CD4-positive, alpha-beta T cell treated with Interleukin-6 for 4 hours (primary cell): ENCODE measurements around the gene GCSAML.

Experiments used
- DNase-seq: peaks from one replicate; pipeline ENCODE4 v3.0.0-alpha.2; 2020; ENCODE audit warnings: mixed read lengths

Gene GCSAML

DNA sequence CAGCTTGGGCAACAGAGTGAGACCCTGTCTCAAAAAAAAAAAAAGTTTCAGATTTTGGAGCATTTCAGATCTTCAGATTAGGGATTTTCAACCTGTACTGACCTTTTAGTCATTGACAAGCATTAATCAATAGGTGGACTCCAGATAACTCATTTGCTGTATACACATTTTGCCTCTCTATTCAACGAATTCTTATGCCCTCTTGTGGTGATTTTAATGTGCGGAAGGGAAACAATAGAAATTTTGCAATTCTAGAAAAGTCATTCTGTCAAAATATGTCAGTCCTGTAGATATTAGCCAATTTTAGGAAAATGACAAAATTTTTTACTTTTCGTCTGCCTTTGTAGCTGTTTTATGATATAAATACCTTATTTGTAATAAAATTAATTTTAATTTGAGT, 27.6 kb downstream of the GCSAML start:
- DNase-seq = no peak

DNA sequence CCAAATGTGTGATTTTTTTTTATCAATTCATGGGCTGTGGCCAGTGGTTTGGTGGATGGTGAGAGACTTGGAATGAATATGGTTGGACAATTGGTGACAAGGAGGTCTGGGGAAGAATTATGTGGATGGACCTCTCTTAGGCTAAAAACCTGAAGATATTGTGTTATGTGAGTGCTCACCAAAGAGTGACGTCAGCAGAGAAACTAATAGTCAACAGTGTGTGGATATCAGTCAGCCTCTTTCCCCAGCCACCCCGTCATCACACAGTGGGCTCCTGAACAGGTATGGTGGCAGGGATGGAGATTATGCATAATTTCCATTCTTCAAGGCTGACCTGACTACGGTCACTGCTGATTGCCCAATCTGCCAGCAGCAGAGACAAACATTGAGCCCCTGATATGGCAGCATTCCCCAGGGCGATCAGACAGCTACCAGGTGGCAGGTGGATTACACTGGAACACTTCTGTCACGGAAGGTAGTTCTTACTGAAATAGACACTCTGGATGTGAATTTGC, 30.1 kb downstream of the GCSAML start:
- no peak for DNase-seq

DNA sequence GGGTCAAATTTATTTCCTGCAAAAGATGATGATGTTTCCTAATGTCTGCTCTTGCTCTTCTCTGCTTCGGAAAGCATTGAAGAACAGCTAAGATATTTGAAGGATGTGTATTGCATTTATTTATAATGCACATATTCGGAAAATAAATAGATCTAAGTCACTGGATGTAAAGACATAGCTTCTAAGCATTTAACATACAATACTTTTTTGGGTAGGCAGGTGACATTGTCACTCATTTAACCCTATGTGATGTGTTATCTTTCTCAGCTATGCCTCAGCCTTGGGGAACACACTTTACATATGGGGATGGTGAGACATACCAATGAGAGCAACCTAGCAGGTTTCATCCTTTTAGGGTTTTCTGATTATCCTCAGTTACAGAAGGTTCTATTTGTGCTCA, 39.1 kb downstream of the GCSAML start, which contains the start of gene OR2G2:
OR2G2 (plus strand) TSS at position 301 of the 400 bp plus-strand sequence; CDS start at position 301, 0 bp downstream.
- DNase-seq = no peak

DNA sequence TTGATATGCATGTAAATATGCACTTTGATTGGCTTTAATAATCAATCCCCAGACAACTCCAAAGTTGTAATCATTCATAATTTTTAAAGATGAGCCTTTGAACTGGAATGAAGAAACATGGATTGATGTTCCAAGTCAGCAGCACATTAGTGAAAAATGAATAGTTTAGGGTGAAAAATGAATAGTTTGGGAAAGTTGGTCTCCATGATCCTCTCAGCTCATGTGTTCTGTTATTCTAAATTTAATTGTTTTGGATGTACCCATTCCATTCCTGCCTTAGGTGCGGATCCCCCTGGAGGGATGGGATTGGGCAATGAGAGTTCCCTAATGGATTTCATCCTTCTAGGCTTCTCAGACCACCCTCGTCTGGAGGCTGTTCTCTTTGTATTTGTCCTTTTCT, 56.4 kb downstream of the GCSAML start, which contains the start of gene OR2G3:
OR2G3 (plus strand) TSS at position 301 of the 400 bp plus-strand sequence; CDS start at position 301, 0 bp downstream.
- DNase-seq = no peak

DNA sequence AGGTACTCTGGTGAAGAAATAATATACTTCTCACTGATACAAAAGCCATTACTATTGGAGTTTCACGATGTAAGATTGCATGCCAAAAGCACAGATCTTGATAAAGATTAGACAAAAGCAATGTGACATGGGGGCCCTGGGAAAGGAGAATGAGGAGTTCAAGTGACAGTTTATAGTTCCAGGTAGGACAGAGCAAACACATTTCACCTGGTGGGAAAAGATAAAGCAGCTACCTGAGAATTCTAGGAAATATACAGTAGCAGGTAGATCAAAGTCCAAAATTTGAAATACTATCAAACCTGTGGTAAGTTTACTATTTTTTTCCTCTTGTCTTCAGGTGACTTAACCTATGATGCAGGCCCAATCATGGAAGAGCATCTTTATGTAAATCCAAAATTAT, 64.5 kb downstream of the GCSAML start:
- DNase-seq = no peak

- no peak for DNase-seq
Measured at GRCh38 chr1:247614625-247615024, 65.7 kb downstream of the GCSAML start.
